PC-9 (cell line): ENCODE measurements around the gene SHC2. TPM values are rescaled to one million over a fixed set of nuclear protein-coding genes. Genes with fewer than 3 reads are reported as not detected.

Experiments used
- Bru-seq: library from RNA; stranded (reverse); fragments of 400-500 nt; gene quantifications from one replicate; lab custom pipeline; 2021; lab: Mats Ljungman, UMichigan
- BruChase-seq, 2 experiments: library from RNA; stranded (reverse); fragments of 400-500 nt; gene quantifications; one replicate each; lab custom pipeline; 2021; lab: Mats Ljungman, UMichigan
- BruUV-seq: library from RNA; stranded (reverse); fragments of 400-500 nt; replicated peaks from 2 replicates; lab custom pipeline; 2021; lab: Mats Ljungman, UMichigan
- CTCF ChIA-PET: fragments of 300-600 bp; sonication (Branson Sonifier 250); formaldehyde crosslinking; loops from one replicate; lab custom pipeline; 2022; ENCODE audit warnings: antibody characterized with exemption; lab: Charles Lee
- POLR2A ChIA-PET: fragments of 300-600 bp; sonication (Branson Sonifier 250); formaldehyde crosslinking; loops from one replicate; lab custom pipeline; 2022; ENCODE audit warnings: antibody characterized with exemption; ENCODE audit not compliant: unreplicated experiment; lab: Charles Lee
- DNase-seq, 2 experiments: peaks; one replicate each; pipeline versions ENCODE4 v3.0.0 to v3.0.0-alpha.2; 2015 to 2022; ENCODE audit warnings: mixed read lengths in 1 of 2
- H2AFZ ChIP-seq: fragments of 200-600 bp; sonication (generic); 2 replicates; pipeline ENCODE4 v1.8.1; 2017; ENCODE audit warnings: antibody characterized with exemption
- H3F3A ChIP-seq: fragments of 200-600 bp; sonication (generic); 2 replicates; pipeline ENCODE4 v1.8.1; 2017; ENCODE audit warnings: antibody characterized with exemption, mild to moderate bottlenecking, low read depth; ENCODE audit not compliant: insufficient read depth
- H3K27ac ChIP-seq: fragments of 200-600 bp; sonication (generic); 2 replicates; pipeline ENCODE4 v1.6.1; 2016; ENCODE audit warnings: mixed run types
- H3K27me3 ChIP-seq: fragments of 200-600 bp; sonication (generic); 2 replicates; pipeline ENCODE4 v1.6.1; 2016; ENCODE audit warnings: low read depth, mixed run types; ENCODE audit not compliant: insufficient read depth
- H3K36me3 ChIP-seq: fragments of 200-600 bp; sonication (generic); 2 replicates; pipeline ENCODE4 v1.6.1; 2016; ENCODE audit warnings: low read depth, mixed run types
- H3K4me1 ChIP-seq: fragments of 200-600 bp; sonication (generic); replicated peaks from 2 replicates; pipeline ENCODE4 v1.6.1; 2016; ENCODE audit warnings: mixed run types; ENCODE audit not compliant: insufficient read depth
- H3K4me2 ChIP-seq: fragments of 200-600 bp; sonication (generic); 2 replicates; pipeline ENCODE4 v1.6.1; 2017; ENCODE audit warnings: mixed run types
- H3K4me3 ChIP-seq: fragments of 200-600 bp; sonication (generic); 2 replicates; pipeline ENCODE4 v1.6.1; 2016; ENCODE audit warnings: mixed run types
- H3K79me2 ChIP-seq: fragments of 200-600 bp; sonication (generic); 2 replicates; pipeline ENCODE4 v1.6.1; 2017; ENCODE audit warnings: low read depth, mixed run types
- H3K9me2 ChIP-seq: fragments of 200-600 bp; sonication (generic); 2 replicates; pipeline ENCODE4 v1.8.1; 2017; ENCODE audit warnings: mild to moderate bottlenecking; ENCODE audit not compliant: insufficient read depth
- H3K9me3 ChIP-seq: fragments of 200-600 bp; sonication (generic); 2 replicates; pipeline ENCODE4 v1.8.1; 2016; ENCODE audit warnings: low read depth; ENCODE audit not compliant: insufficient read depth
- H4K20me1 ChIP-seq: fragments of 200-600 bp; sonication (generic); 2 replicates; pipeline ENCODE4 v1.8.1; 2017; ENCODE audit not compliant: insufficient read depth
- CTCF ChIP-seq: fragments of 200-600 bp; sonication (generic); conservative IDR thresholded peaks from 2 replicates; pipeline ENCODE4 v1.6.1; 2017; ENCODE audit warnings: mixed run types, antibody characterized with exemption, mild to moderate bottlenecking, moderate library complexity
- EZH2 ChIP-seq: fragments of 200-600 bp; sonication (generic); IDR thresholded peaks from 2 replicates; pipeline ENCODE4 v1.8.0; 2017; ENCODE audit warnings: antibody characterized with exemption, low read depth
- intact Hi-C: fragments of 100-400 bp; cut with micrococcal nuclease; formaldehyde crosslinking; loops from one replicate; pipeline ENCODE4 v1.10.0; 2022; ENCODE audit not compliant: unreplicated experiment
- long read RNA-seq: library from polyadenylated mRNA; stranded (forward); transcript quantifications from one replicate; pipeline ENCODE4 v2.0.0, GENCODE V29; 2022
- total RNA-seq: library from RNA; stranded (reverse); gene quantifications from 2 replicates; pipeline ENCODE4 v1.2.3, GENCODE V29; 2021

SHC2 gene
- total RNA-seq, result 0.70 and 0.73 TPM in 2 replicates
- percentile 9 among the genes with signal in this experiment for Bru-seq, nascent RNA
- BruChase-seq, experiment 1, labeled RNA remaining after a 2-hour chase, result percentile 15 among the genes with signal in this experiment
- percentile 8 among the genes with signal in this experiment for BruChase-seq, experiment 2, labeled RNA remaining after a 6-hour chase
- long read RNA-seq, partial matches to known transcripts, result 0 of 1 reads
- long read RNA-seq, other reads (novel, unspliced or antisense), result 0 of 1 reads

- no TSS peak for BruUV-seq
- Histone ChIP-seq H3K27me3 (peaks cover 21% of the 10 kb centered on the region), H3K4me3 (peak within 1 kb of the TSS; percentile 67), H3K9me3 (no peaks in the 10 kb centered on the region), H2AFZ (peak within 1 kb of the TSS; percentile 86), H3K4me1 (no peaks in the 10 kb centered on the region), H3K36me3 (no peaks in the 10 kb centered on the region), H3K9me2 (no peaks in the 10 kb centered on the region), H3K79me2 (no peaks in the 10 kb centered on the region), H3K4me2 (peak within 1 kb of the TSS; percentile 95), H4K20me1 (no peaks in the 10 kb centered on the region), H3F3A (peaks cover 13% of the 10 kb centered on the region; the same call in 1 of the 2 replicates), H3K27ac (no peak within 1 kb of the TSS)
- intact Hi-C loops, result no loop called here
- no peak for DNase-seq
- ChIA-PET CTCF (interaction anchor here (0.5 kb wide), 1 partner anchor 45 kb away, joined by 8 read pairs; no protein-coding TSS in a partner anchor), POLR2A (no interaction called here)
- no peak for TF ChIP-seq CTCF
- TF ChIP-seq EZH2, result no peak
Measured at GRCh38 chr19:460877-461720, at the start of gene SHC2. Gene SHC2 (minus strand): TSS chr19:461033. CDS start chr19:460996, 37 bp downstream.

- no peaks in the 10 kb centered on the region for H3K9me3 ChIP-seq
- no peaks in the 10 kb centered on the region for H3K27me3 ChIP-seq
- peak overlapping the region; percentile 97 for H3K4me3 ChIP-seq
- no peaks in the 10 kb centered on the region for H3K9me2 ChIP-seq
- no peak for DNase-seq
- H3K36me3 ChIP-seq, result no peaks in the 10 kb centered on the region
- H2AFZ ChIP-seq, result 0 out of 2 replicates have a peak overlapping the region, but pooled peaks have one; percentile 92
- H4K20me1 ChIP-seq, result no peaks in the 10 kb centered on the region
- H3K79me2 ChIP-seq, result peaks cover 6% of the 10 kb centered on the region
- BruUV-seq, result no TSS peak
- peaks cover 6% of the 10 kb centered on the region; the same call in 1 of the 2 replicates for H3F3A ChIP-seq
- H3K4me2 ChIP-seq, result peak overlapping the region; percentile 95
- POLR2A ChIA-PET, result interaction anchor here (0.7 kb wide), 1 partner anchor 161 kb away, joined by 3 read pairs; no protein-coding TSS in a partner anchor
- CTCF ChIA-PET, result no interaction called here
- no peak overlapping the region for H3K27ac ChIP-seq
- H3K4me1 ChIP-seq, result 0 out of 2 replicates have a peak, but pooled peaks cover 6% of the 10 kb centered on the region
- intact Hi-C loops, result no loop called here
- TF ChIP-seq CTCF (no peak), EZH2 (no peak)
Measured at GRCh38 chr19:508204-509150, 47.6 kb upstream of the SHC2 start.
